GM21825 (cell line): ENCODE measurements around the gene SYNGR3.
"Not testable (repeated sequence)": the region's sequence is repeated elsewhere in the genome, so short reads cannot be mapped to it uniquely, and the experiment has no call there.

Source experiments
- ATAC-seq: cut with Tn5 transposase; IDR thresholded peaks from one replicate; pipeline ENCODE4 v1.9.1; 2021; ENCODE audit warnings: mild to moderate bottlenecking, moderate library complexity; ENCODE audit not compliant: unreplicated experiment

The SYNGR3 gene

GRCh38 chr16:1989209-1990100 is at the start of gene SYNGR3:
Gene SYNGR3 (plus strand): TSS chr16:1989970. CDS start chr16:1990103, 133 bp downstream.
- ATAC-seq, result no peak

GRCh38 chr16:1940273-1941161 is 49.3 kb upstream of the SYNGR3 start:
- ATAC-seq, result no peak

GRCh38 chr16:1941162-1942046 is 48.4 kb upstream of the SYNGR3 start:
- ATAC-seq, result no peak

- ATAC-seq, result no peak
Observed at GRCh38 chr16:1942047-1942809, 47.5 kb upstream of the SYNGR3 start.

- ATAC-seq, result peak; percentile 89
Observed at GRCh38 chr16:1942810-1943726, 46.7 kb upstream of the SYNGR3 start, which contains the start of gene MSRB1. Gene MSRB1 (minus strand): TSS chr16:1943199. CDS start chr16:1943156, 43 bp downstream.

- ATAC-seq, result no peak
Observed at GRCh38 chr16:1944612-1945199, 45.1 kb upstream of the SYNGR3 start.

- ATAC-seq, result no peak
Observed at GRCh38 chr16:1945559-1946391, 44.0 kb upstream of the SYNGR3 start.

GRCh38 chr16:1946495-1947368 is 43.0 kb upstream of the SYNGR3 start:
- ATAC-seq, result no peak

GRCh38 chr16:1947369-1947670 is 42.5 kb upstream of the SYNGR3 start:
- no peak for ATAC-seq

GRCh38 chr16:1949507-1949906 is 40.3 kb upstream of the SYNGR3 start:
- no peak for ATAC-seq

- ATAC-seq, result no peak
Observed at GRCh38 chr16:1950047-1950446, 39.7 kb upstream of the SYNGR3 start.

GRCh38 chr16:1950559-1950958 is 39.2 kb upstream of the SYNGR3 start:
- ATAC-seq, result no peak

GRCh38 chr16:1953734-1954133 is 36.0 kb upstream of the SYNGR3 start:
- ATAC-seq, result no peak

GRCh38 chr16:1957434-1958142 is 32.2 kb upstream of the SYNGR3 start:
- ATAC-seq, result not testable (repeated sequence)

GRCh38 chr16:1958143-1958491 is 31.7 kb upstream of the SYNGR3 start:
- not testable (repeated sequence) for ATAC-seq

GRCh38 chr16:1958715-1959268 is 31.0 kb upstream of the SYNGR3 start:
- ATAC-seq, result no peak
